Left ventricle myocardium inferior (tissue), 1 donor: ENCODE data around the gene SHANK2. TPM values are rescaled to one million over a fixed set of nuclear protein-coding genes. Genes with fewer than 3 reads are reported as not detected.

Experiments used
- DNase-seq: peaks from one replicate; pipeline ENCODE4 v3.0.0-alpha.2; 2020
- H3K27ac ChIP-seq: fragments of 200-600 bp; replicated peaks from 2 replicates; pipeline ENCODE4 v1.8.0; 2021
- H3K27me3 ChIP-seq: fragments of 200-600 bp; 2 replicates; pipeline ENCODE4 v1.8.0; 2021; ENCODE audit warnings: low read depth
- H3K36me3 ChIP-seq: fragments of 200-600 bp; 2 replicates; pipeline ENCODE4 v1.8.0; 2021
- H3K4me1 ChIP-seq: fragments of 200-600 bp; 2 replicates; pipeline ENCODE4 v1.8.0; 2021
- H3K4me3 ChIP-seq: fragments of 200-600 bp; 2 replicates; pipeline ENCODE4 v1.8.0; 2021; ENCODE audit warnings: mild to moderate bottlenecking, moderate library complexity
- H3K9me3 ChIP-seq: fragments of 200-600 bp; replicated peaks from 2 replicates; pipeline ENCODE4 v1.8.0; 2021
- intact Hi-C: fragments of 100-400 bp; cut with micrococcal nuclease; formaldehyde crosslinking; loops from one replicate; pipeline ENCODE4 v1.11.0; 2022
- long read RNA-seq: library from polyadenylated mRNA; unstranded; transcript quantifications from one replicate; pipeline ENCODE4 v2.0.0, GENCODE V29; 2021
- total RNA-seq: library from RNA; stranded (reverse); fragmentation: NEBNext Ultra II Directional; extraction: Animal tissue kit (Norgen Biotek cat#: 25700); gene quantifications from one replicate; pipeline ENCODE4 v1.2.1, GENCODE V29; 2021
- TF ChIP-seq, protein P1 (sequence below): fragments of 200-600 bp; IDR thresholded peaks from 2 replicates; pipeline ENCODE4 v1.8.0; 2021; ENCODE audit warnings: antibody characterized with exemption, mild to moderate bottlenecking, borderline replicate concordance
- donor health status: DM: no; HTN: yes; CAD: no; lungs with severe emphysema.

Gene SHANK2
- 0.27 TPM for total RNA-seq
- long read RNA-seq, full-length matches to known transcripts = 1 of 2 reads
- long read RNA-seq, partial matches to known transcripts = 0 of 2 reads
- long read RNA-seq, other reads (novel, unspliced or antisense) = 1 of 2 reads

DNA sequence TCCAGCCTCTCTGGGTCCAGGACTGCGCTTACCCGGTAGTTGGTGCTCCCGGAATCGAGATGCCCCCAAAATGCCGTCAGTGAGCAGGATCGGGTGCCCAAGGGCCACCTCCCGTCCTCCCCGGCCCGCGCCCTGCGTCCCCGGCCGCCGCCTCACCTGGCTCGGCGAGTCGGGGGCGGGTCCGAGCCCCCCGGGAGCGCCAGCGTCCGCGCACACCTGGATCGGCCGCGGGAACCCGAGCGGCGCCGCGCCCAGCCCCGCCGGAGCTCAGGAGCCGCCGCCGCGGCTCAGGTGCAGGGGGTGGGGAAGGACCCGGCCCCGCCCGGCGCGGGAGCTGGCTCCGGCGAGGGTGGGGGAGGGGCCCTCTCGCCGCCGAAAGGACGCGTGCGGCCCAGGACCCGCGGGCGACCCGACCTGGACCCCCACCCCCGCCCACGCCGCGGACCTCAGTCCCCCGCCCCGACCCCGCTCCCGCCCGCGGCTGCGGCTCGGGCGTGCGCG lies at the start of gene SHANK2:
TSS of gene SHANK2 (minus strand) at position 309 of the 501 bp plus-strand sequence. CDS start 105,251 bp downstream, outside the sequence.
- TF ChIP-seq, protein P1, sequence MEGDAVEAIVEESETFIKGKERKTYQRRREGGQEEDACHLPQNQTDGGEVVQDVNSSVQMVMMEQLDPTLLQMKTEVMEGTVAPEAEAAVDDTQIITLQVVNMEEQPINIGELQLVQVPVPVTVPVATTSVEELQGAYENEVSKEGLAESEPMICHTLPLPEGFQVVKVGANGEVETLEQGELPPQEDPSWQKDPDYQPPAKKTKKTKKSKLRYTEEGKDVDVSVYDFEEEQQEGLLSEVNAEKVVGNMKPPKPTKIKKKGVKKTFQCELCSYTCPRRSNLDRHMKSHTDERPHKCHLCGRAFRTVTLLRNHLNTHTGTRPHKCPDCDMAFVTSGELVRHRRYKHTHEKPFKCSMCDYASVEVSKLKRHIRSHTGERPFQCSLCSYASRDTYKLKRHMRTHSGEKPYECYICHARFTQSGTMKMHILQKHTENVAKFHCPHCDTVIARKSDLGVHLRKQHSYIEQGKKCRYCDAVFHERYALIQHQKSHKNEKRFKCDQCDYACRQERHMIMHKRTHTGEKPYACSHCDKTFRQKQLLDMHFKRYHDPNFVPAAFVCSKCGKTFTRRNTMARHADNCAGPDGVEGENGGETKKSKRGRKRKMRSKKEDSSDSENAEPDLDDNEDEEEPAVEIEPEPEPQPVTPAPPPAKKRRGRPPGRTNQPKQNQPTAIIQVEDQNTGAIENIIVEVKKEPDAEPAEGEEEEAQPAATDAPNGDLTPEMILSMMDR = no peak

DNA sequence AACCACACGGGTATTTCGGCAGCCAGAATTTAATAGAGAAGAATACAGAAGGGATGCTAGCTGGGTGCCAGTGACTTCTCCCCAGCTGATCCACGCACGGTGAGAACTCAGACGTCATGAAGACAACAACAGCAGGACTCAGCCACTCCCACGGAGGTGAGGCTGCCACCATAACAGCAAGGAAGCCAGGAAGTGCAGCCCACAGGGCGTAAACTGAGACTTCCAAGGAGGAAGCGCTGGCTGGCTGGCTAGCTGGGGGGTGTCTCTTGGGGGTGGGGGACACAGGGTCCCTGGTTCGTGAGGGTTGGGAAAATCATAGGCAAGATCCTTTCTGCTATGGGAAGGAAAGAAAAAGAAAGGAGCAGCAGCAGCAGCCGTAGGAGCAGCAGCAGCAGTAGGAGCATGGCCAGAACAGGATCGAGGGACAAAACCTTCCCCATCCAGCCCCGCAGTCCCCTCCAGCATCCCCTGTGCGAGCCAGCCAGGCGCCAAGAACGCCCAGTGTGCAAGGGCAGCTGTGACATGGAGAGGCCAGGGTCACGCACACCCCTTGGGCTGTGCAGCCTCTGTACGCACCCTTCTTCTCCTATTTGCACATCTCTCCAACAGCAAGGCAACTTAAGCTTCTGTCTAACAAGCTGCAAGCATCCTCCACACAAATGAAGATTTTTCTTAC lies 49.6 kb upstream of the SHANK2 start:
- H3K27me3 ChIP-seq = peaks cover 94% of the 10 kb centered on the region
- intact Hi-C loops = no loop called here
- no peak overlapping the region for H3K27ac ChIP-seq

More for the DNA sequence above, at the start of gene SHANK2:
- H3K27me3 ChIP-seq = peaks cover 100% of the 10 kb centered on the region
- H3K27ac ChIP-seq = no peak within 1 kb of the TSS
- intact Hi-C loops = no loop called here
- H3K9me3 ChIP-seq = no peaks in the 10 kb centered on the region
- H3K4me3 ChIP-seq = peak within 1 kb of the TSS; percentile 57
- H3K36me3 ChIP-seq = no peaks in the 10 kb centered on the region
- no peak for DNase-seq
- peaks cover 37% of the 10 kb centered on the region for H3K4me1 ChIP-seq

DNA sequence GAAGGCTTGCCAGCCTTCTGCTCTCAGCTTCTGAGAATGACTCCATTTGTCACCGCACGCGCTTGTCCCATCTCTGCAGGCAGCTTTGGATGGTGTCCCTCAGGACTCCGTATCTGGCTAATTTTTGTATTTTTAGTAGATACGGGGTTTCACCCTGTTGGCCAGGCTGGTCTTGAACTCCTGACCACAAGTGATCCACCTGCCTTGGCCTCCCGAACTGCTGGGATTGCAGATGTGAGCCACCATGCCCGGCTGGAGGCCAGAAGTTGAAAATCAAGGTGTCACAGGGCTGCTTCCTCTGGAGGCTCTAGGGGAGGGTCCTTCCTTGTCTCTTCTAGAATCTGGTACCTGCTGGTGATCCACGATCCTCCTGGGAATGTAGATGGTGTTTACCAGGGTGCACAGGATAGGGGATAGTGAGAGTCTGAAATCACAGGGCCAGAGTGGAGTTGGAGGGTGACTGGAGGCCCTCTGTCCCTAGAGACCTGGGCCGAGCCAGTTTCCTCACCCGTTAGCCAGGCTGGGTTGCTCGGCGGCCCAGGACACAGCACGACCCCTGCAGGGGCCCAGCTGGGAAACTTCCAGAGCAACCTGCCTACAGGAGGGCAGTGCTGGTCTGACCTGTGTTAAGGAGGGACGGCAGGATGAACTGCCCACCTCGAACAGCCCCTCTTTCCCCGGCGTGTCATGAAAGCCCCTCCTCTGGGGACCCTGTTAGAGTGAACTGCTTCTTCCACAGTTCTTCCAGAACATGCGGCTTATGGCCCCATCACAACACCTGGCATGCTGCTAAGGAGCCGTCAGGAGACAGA lies 48.9 kb upstream of the SHANK2 start:
- Histone ChIP-seq H3K27me3 (peaks cover 96% of the 10 kb centered on the region), H3K4me1 (no peaks in the 10 kb centered on the region), H3K27ac (no peak overlapping the region), H3K9me3 (no peaks in the 10 kb centered on the region), H3K36me3 (no peaks in the 10 kb centered on the region), H3K4me3 (no peak overlapping the region)
- intact Hi-C loops = no loop called here
- TF ChIP-seq, protein P1 = no peak
- DNase-seq = no peak

More for the DNA sequence above, 49.6 kb upstream of the SHANK2 start:
- H3K9me3 ChIP-seq = no peaks in the 10 kb centered on the region
- DNase-seq = no peak
- no peaks in the 10 kb centered on the region for H3K4me1 ChIP-seq
- no peak overlapping the region for H3K4me3 ChIP-seq
- no peaks in the 10 kb centered on the region for H3K36me3 ChIP-seq
- TF ChIP-seq, protein P1 = no peak

GRCh38 chr11:71300187-71300586 lies 47.8 kb upstream of the SHANK2 start:
- no peak overlapping the region for H3K4me3 ChIP-seq
- H3K36me3 ChIP-seq = no peaks in the 10 kb centered on the region
- intact Hi-C loops = no loop called here
- no peaks in the 10 kb centered on the region for H3K4me1 ChIP-seq
- no peak overlapping the region for H3K27ac ChIP-seq
- H3K27me3 ChIP-seq = peaks cover 100% of the 10 kb centered on the region
- H3K9me3 ChIP-seq = no peaks in the 10 kb centered on the region
- TF ChIP-seq, protein P1 = no peak
- DNase-seq = no peak

DNA sequence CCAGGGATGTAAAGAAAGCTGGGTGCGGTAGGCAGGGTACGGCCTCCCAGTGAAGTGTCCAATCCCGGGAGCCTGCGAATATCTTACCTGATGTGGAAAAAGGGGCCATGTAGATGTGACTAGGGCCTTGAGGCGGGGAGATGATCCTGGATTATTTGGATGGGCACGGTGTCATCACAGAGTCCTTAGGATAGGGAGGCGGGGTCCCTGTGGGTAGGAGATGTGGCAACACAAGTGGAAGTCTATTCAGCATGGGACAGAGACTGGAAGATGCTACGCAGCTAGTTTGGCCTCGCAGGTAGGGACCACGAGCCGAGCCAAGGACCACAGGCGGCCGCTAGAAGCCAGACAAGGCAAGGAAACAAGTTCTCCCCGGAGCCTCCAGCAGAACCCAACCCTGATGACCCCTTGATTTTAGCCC lies 46.4 kb upstream of the SHANK2 start:
- H3K4me3 ChIP-seq = no peak overlapping the region
- DNase-seq = no peak
- peaks cover 100% of the 10 kb centered on the region for H3K27me3 ChIP-seq
- no peaks in the 10 kb centered on the region for H3K4me1 ChIP-seq
- intact Hi-C loops = no loop called here
- H3K27ac ChIP-seq = no peak overlapping the region
- TF ChIP-seq, protein P1 = no peak
- H3K36me3 ChIP-seq = no peaks in the 10 kb centered on the region
- no peaks in the 10 kb centered on the region for H3K9me3 ChIP-seq
